ENCODE measurements around the gene CYP1B1.

- TF ChIP-seq CTCF (IDR thresholded peaks at IDR 0.05) (no peak), POLR2A (IDR thresholded peaks at IDR 0.05) (no peak)
Observed at GRCh38 chr2:38092196-38092902, 16.4 kb upstream of the CYP1B1 start.

Measured in esophagus squamous epithelium (tissue), 4 donors.